ENCODE results near the gene GNLY. TPM values are rescaled to one million over a fixed set of nuclear protein-coding genes. Genes with fewer than 3 reads are reported as not detected.
"Not testable (repeated sequence)": the region's sequence is repeated elsewhere in the genome, so short reads cannot be mapped to it uniquely, and the experiment has no call there.

The GNLY gene
- total and polyA plus RNA-seq, 10 donors: 13.1 to 87.8 (median 35.2) TPM

DNA sequence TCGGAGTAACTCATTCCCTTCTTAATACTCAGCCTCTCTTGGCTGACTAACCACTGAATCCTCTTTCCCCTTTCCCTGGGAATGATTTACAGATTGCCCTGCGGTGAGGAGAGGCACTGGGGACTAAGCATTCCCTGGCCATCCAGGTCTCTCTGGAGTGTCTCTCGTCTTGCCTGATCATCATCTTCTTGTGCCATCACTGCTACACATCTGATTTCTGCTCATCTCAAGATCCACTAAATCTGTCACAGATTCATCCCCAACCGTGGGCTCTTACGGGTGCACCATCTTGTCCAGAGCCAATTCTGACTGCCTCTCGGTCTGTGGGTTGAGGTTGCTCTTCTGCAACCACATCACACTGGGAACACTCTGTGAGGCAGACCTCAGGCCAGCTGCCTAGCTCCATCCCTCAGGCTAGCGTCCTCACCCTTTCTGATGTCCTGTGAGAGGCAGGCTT lies 38.2 kb upstream of the GNLY start:
- no peak for TF ChIP-seq POLR2AphosphoS5 (IDR thresholded peaks at IDR 0.05)
- no peak for TF ChIP-seq POLR2A (IDR thresholded peaks at IDR 0.05)
- TF ChIP-seq CTCF (IDR thresholded peaks at IDR 0.05 in 8 of 11, conservative IDR thresholded peaks at IDR 0.05 in 3 of 11): no peak
- DNase-seq: no peak
- intact Hi-C loops (cut with DNase I; ENCODE audit: low total_unique reads): no loop called here
- Histone ChIP-seq H3K4me3 (no peak overlapping the region), H3K27me3 (replicated peaks in 1 of 7) (no peaks in the 10 kb centered on the region), H3K36me3 (peaks cover 0 to 86% (median 30%) of the 10 kb centered on the region in 6 donors), H3K27ac (no peak overlapping the region), H3K9me3 (no peaks in the 10 kb centered on the region), H3K4me1 (peaks cover 0 to 5% (median 1%) of the 10 kb centered on the region in 6 donors)
- WGBS, 5 donors: 84 to 89% (median 87%) methylated on average over 7 of the region's 7 CpGs

- no peak for DNase-seq
- Histone ChIP-seq H3K27ac (no peak overlapping the region), H3K36me3 (peaks cover 0 to 85% (median 25%) of the 10 kb centered on the region in 6 donors), H3K4me1 (peaks cover 0 to 8% (median 4%) of the 10 kb centered on the region in 6 donors), H3K4me3 (no peak overlapping the region), H3K27me3 (replicated peaks in 1 of 7) (no peaks in the 10 kb centered on the region), H3K9me3 (no peaks in the 10 kb centered on the region)
- TF ChIP-seq CTCF (IDR thresholded peaks at IDR 0.05 in 8 of 11, conservative IDR thresholded peaks at IDR 0.05 in 3 of 11): no peak
- TF ChIP-seq POLR2A (IDR thresholded peaks at IDR 0.05): no peak
- no peak for TF ChIP-seq POLR2AphosphoS5 (IDR thresholded peaks at IDR 0.05)
- intact Hi-C loops (cut with DNase I; ENCODE audit: low total_unique reads): no loop called here
- WGBS, 5 donors: 81 to 89% (median 85%) methylated on average over 3 of the region's 3 CpGs
These were observed 37.7 kb upstream of the GNLY start for GRCh38 chr2:85656468-85656867.

GRCh38 chr2:85657399-85657798 lies 36.8 kb upstream of the GNLY start:
- DNase-seq; intact Hi-C loops (cut with DNase I; ENCODE audit: low total_unique reads); H3K27ac ChIP-seq; H3K4me3 ChIP-seq; H3K27me3 ChIP-seq (replicated peaks in 1 of 7); H3K9me3 ChIP-seq: not testable (repeated sequence)
- Histone ChIP-seq H3K36me3 (peaks cover 0 to 80% (median 17%) of the 10 kb centered on the region in 6 donors), H3K4me1 (peaks cover 0 to 17% (median 6%) of the 10 kb centered on the region in 6 donors)
- 95 to 100% (median 96%) methylated on average over 4 of the region's 4 CpGs for WGBS, 5 donors

DNA sequence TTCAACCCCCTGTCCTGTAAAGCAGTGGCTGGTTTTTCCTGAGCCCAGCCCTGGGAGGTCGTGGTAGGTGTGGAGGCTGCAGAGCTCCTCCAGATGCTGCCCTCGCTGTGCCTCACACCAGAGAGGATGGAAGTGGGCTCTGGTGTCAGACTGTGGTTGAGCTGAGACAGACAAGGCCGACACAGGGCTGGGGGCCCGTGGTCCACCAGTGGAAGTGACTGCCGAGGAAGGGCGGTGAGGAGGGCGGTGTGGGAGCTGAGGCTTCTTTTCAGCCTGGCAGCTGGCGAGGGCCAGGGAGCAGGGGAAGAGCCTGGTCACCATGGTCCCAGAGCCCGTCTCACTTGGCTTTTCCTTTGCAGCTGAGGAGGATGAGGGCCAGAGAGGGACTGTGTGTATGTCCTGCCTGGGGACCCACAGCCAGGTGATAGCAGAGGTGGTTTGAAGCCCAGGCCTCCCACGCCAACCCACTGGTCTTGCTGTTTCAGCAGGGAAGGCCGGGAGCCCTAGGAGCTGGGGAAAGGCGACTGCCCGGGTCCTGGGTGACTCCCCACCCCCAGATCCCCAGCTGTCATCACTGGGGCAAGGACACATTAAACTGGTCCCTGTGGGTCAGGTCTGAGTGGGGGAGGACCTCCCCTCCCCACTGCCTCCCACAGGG lies 34.7 kb upstream of the GNLY start:
- no peak for DNase-seq
- no peak overlapping the region for H3K27ac ChIP-seq
- WGBS, 5 donors: 79 to 83% (median 80%) methylated on average over 9 to 13 of the region's 13 CpGs

GRCh38 chr2:85660301-85660700 lies 33.9 kb upstream of the GNLY start:
- H3K9me3 ChIP-seq; H3K4me3 ChIP-seq; intact Hi-C loops (cut with DNase I; ENCODE audit: low total_unique reads); H3K27ac ChIP-seq; DNase-seq; H3K27me3 ChIP-seq (replicated peaks in 1 of 7): not testable (repeated sequence)
- Histone ChIP-seq H3K36me3 (peaks cover 0 to 52% (median 12%) of the 10 kb centered on the region in 6 donors), H3K4me1 (peaks cover 0 to 19% (median 6%) of the 10 kb centered on the region in 6 donors)
- 95 to 99% (median 98%) methylated on average over 10 to 11 of the region's 11 CpGs for WGBS, 5 donors

More for the DNA sequence above, 34.7 kb upstream of the GNLY start:
- Histone ChIP-seq H3K9me3 (no peaks in the 10 kb centered on the region), H3K36me3 (peaks cover 0 to 59% (median 12%) of the 10 kb centered on the region in 6 donors), H3K27me3 (replicated peaks in 1 of 7) (no peaks in the 10 kb centered on the region), H3K4me1 (peaks cover 0 to 19% (median 6%) of the 10 kb centered on the region in 6 donors), H3K4me3 (no peak overlapping the region)
- intact Hi-C loops (cut with DNase I; ENCODE audit: low total_unique reads): no loop called here
- TF ChIP-seq POLR2AphosphoS5 (IDR thresholded peaks at IDR 0.05): no peak
- no peak for TF ChIP-seq POLR2A (IDR thresholded peaks at IDR 0.05)
- TF ChIP-seq CTCF (IDR thresholded peaks at IDR 0.05 in 8 of 11, conservative IDR thresholded peaks at IDR 0.05 in 3 of 11): no peak

Data from spleen (tissue), 11 donors.